HG03439 (cell line): ENCODE results near the gene DLG1.
A peak's percentile ranks its signal among the peaks of the same experiment; 100 is the strongest.

Source experiments
- ATAC-seq: cut with Tn5 transposase; IDR thresholded peaks from one replicate; pipeline ENCODE4 v1.9.1; 2021; ENCODE audit warnings: mild to moderate bottlenecking, moderate library complexity; ENCODE audit not compliant: unreplicated experiment

The DLG1 gene

DNA sequence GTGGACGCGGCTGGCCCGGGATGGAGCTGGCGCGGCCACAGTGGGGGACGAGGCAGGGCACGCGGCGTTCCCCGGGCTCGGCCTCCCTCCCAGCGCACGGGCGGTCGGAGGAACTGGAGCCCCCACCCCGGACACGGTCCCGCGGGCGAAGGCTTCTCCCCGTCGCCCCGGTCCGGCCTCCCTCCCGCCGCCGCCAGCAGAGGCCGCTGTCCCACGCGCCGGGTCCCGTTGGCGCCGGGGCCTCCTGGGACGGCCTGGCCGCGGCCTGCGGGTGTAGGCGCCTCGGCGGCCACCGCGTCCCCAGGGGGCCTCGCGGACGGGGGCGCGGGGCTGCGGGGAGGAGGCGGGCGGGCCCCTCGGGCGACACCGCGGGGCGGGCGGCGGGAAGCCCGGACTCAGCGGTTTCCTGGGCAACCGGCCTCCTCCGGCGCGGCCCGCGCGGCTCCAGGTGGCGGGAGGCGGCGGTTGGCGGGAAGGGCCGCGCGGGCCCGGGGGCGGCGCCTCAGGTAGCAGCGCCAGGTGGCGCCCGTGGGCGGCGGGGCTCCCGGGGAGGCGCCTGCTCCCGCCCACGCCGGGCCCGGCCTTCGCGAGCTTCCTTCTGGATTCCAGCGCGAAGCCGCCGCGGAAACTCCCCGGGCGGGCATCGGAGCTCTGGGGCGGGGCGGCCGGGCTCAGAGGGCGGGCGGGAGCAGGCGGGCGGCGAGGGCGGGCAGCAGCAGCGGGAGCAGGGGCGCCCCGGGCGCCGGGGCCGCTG, 295.5 kb downstream of the DLG1 start:
- peak; percentile 72 for ATAC-seq

GRCh38 chr3:197001972-197002700, 296.3 kb downstream of the DLG1 start:
- ATAC-seq: peak; percentile 14

DNA sequence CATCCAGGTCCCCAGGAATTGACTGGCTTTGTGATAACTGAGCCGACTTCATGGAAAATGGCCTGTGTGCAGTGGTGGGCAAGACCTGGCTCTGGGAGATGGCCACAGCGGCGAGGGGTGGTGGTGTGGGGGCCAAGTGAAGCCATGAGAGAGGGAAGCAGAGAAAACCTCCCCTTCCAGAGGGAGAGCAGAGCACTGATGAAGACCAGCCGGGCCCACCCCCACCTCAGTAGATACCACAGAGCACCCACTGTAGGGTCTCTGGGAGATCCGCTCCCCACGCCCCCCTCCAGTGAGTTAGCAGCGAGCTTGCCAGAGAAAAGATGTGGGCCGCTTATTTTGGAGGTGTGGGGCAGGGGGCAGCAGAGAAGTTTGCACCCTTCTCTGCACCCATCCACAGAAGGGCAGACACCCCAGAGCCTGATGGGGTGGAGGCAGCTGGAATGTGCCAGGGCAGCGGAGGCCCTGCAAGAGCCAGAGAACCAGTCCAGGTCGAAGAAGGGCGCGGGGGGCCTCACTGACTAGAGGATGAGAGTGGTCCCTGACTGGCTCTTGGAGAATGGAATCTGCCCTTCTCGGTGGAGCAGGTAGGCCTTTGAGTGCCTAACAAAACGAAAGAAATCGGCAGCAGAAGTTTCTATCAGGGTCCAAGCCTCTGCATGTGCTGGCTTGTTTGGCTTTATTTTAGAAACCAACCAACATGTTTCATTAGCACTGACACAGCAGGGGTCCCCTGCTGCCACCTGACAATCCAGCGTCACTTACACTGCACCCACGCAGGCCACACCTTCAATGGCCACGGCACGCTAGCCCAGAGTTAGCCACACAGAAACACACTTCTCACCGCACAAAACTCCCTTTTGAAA, 297.1 kb downstream of the DLG1 start:
- ATAC-seq: no peak

DNA sequence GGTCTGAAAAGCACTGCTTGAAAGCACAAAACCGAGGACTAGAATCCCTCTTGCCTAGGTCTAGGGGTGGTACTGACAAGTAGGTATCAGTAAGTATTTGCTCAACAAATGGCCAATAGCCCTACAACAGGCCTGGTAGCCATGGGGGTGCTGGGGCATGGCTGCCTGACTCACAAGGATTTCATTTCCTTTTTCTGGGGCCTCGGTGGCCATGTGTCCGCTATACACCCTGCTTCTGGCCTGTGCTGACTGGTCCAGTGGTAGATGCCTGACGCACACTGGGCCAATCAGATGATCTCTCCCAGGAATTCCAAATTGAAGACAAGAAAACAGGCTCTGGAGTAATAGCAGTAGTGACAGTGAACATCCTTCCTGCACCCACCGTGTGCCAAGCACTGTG, 298.2 kb downstream of the DLG1 start:
- ATAC-seq: no peak

- no peak for ATAC-seq
Observed at GRCh38 chr3:196998966-196999760, 299.2 kb downstream of the DLG1 start.

- ATAC-seq: no peak
Observed at GRCh38 chr3:196997311-196997710, 301.1 kb downstream of the DLG1 start.

DNA sequence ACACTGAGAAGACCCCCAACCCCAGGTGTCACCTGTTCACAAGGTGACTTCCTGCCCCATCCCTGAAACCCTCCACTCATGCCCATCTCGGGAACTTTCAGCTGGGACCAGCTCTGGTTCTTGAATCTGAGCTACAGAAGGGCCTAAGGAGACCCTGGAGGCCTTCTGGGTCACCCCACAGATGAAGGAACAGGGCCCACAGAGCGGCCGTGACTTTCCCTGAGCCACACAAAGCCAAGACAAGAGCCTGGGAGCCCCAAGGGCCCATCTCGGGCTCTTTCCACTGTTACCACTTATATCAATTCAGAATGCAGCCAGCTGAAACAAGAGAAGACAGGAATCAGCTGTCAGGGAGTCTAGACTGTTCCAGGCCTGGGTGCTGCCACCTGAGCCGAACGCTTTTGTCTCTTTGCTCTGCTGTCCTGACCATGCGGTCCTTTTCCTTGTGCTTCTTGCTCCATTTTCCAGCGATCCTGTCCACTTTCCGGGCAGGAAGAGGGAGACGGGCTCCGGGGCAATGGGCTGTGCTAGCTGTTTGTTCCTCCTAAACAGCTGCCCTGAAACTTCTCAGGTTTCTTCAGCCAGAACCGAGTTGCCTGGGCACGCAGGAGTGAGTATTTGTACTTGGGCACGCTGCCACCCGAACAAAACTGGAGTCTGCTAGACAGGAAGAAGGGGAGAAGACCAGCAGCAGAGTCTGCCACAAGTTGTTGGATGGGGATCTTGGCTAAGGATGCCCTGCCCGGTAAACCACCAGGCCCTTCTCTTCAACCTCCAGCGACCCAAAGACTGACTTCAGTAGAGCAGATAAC, 301.8 kb downstream of the DLG1 start:
- no peak for ATAC-seq

- ATAC-seq: no peak
Observed at GRCh38 chr3:196995646-196996355, 302.6 kb downstream of the DLG1 start.

DNA sequence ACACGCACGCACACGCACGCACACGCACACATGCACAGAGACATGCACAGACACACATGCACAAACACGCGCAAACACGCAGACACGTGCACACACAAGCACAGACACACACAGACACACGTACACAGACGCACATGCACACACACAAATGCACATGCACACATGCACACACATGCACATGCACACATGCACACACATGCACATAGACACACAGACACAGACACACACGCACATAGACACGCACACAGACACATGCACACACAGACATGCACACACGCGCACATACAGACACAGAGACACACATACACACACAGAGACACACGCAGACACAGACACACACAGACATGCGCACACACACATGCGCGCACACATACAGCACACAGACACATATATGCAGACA, 303.4 kb downstream of the DLG1 start:
- ATAC-seq: no peak

- ATAC-seq: no peak
Observed at GRCh38 chr3:196994056-196994455, 304.4 kb downstream of the DLG1 start.
